Measurements from ENCODE around the gene SLC45A1. TPM values are rescaled to one million over a fixed set of nuclear protein-coding genes. Genes with fewer than 3 reads are reported as not detected.

The SLC45A1 gene
- total RNA-seq, 2 donors from 2014 or later = 1.0 to 3.0 TPM

DNA sequence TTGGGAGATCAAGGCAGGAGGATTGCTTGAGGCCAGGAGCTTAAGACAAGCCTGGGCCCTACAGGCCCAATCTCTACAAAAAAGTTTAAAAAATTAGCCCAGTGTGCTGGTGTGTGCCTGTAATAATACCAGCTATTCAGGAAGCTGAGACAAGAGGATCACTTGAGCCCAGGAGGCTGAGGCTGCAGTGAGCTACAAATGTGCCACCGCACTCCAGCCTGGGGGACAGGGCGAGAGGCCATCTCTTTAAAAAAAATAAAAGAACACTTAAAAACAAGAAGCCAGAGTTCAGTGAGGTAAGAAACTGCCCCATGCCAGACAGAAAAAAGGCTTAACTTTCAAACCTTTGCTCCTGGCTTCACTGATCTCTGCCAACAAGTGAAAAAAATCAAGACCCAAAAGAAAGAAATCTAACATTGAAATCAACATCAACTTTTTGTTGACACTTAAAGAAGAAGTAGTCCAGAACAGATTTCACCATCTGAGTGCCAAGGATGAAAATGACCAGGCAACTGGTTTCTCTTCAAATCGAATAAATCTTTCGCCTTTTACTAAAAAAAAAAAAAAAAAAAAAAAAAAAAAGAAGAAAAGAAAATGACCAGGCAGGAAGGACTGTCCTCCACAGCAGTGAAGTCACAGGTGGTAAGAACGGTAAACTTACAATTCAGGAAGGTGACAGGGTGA is 51.2 kb downstream of the SLC45A1 start:
- Histone ChIP-seq H3K9me3 (no peaks in the 10 kb centered on the region), H3K4me3 (no peak overlapping the region), H3K36me3 (peaks cover 32% of the 10 kb centered on the region), H3K27ac (peak overlapping the region; percentile 90 to 98), H3K4me1 (peaks cover 4 to 98% of the 10 kb centered on the region in 2 donors), H3K27me3 (no peaks in the 10 kb centered on the region)
- TF ChIP-seq, protein P1, sequence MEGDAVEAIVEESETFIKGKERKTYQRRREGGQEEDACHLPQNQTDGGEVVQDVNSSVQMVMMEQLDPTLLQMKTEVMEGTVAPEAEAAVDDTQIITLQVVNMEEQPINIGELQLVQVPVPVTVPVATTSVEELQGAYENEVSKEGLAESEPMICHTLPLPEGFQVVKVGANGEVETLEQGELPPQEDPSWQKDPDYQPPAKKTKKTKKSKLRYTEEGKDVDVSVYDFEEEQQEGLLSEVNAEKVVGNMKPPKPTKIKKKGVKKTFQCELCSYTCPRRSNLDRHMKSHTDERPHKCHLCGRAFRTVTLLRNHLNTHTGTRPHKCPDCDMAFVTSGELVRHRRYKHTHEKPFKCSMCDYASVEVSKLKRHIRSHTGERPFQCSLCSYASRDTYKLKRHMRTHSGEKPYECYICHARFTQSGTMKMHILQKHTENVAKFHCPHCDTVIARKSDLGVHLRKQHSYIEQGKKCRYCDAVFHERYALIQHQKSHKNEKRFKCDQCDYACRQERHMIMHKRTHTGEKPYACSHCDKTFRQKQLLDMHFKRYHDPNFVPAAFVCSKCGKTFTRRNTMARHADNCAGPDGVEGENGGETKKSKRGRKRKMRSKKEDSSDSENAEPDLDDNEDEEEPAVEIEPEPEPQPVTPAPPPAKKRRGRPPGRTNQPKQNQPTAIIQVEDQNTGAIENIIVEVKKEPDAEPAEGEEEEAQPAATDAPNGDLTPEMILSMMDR (IDR thresholded peaks at IDR 0.05) = no peak
- DNase-seq (ENCODE audit: low spot score) = no peak

DNA sequence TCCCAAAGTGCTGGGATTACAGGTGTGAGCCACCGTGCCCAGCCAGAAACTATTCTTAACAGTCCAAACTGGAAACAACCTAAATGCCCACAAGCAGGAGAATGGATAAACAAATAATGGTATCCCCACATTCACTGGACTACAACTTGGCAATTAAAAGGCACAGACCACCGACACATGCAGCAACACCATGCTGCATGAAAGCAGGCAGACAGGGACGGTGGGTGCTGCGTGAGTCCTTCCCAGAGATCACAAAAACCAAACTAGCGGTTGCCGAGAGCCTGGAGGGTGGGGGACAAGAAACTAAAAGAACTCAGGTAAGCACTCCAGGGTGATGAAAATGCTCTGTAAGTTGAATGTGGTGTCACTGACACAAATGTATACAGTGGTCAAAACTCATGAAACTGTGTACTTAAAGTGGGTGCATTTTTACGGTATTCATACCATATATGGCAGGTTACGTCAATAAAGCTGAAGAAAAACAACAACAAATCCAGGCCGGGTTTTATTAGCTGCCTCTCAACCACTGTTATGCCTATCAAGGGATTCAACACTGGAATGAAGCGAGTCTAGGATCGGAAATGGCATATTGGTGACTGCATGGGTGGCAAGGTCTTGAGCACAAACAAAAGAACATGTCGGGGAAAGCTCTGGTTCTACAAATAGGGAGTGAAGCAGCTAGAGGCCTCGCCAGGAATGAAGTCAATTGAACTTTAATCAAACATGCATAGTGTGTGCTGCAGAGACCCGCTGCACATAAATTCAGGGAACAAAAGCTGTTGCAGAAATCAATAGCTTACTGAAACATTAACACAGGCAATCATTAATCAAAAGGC is 52.4 kb downstream of the SLC45A1 start:
- Histone ChIP-seq H3K4me3 (no peak overlapping the region), H3K9me3 (no peaks in the 10 kb centered on the region), H3K36me3 (peaks cover 22% of the 10 kb centered on the region), H3K4me1 (peaks cover 0 to 98% of the 10 kb centered on the region in 2 donors), H3K27ac (peak overlapping the region; percentile 90 to 98), H3K27me3 (no peaks in the 10 kb centered on the region)
- no peak for DNase-seq (ENCODE audit: low spot score)
- TF ChIP-seq, protein P1 (IDR thresholded peaks at IDR 0.05) = no peak

DNA sequence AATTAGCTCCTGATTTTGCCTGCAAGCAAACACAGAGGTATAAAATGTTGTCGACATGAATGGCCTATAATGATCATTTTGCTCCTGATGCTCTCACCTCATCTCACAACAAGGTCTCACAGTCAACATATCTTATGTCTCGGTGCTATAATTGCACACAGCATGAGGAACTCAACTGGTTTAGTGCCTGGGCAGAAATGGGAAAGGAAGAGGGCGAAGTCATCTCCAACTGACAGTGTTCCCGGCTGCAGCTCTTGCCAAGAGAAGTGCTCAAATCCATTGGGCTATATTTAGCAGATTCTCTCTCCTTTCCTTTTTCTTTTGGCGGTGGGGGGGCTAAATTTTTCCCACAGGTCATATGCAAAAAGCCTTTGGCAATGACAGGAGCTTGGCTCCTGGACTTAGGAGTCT is 53.0 kb downstream of the SLC45A1 start:
- Histone ChIP-seq H3K4me3 (no peak overlapping the region), H3K9me3 (no peaks in the 10 kb centered on the region), H3K4me1 (peaks cover 0 to 93% of the 10 kb centered on the region in 2 donors), H3K36me3 (peaks cover 15% of the 10 kb centered on the region), H3K27me3 (no peaks in the 10 kb centered on the region), H3K27ac (peak overlapping the region; percentile 90 to 98)
- TF ChIP-seq, protein P1 (IDR thresholded peaks at IDR 0.05) = no peak
- no peak for DNase-seq (ENCODE audit: low spot score)

DNA sequence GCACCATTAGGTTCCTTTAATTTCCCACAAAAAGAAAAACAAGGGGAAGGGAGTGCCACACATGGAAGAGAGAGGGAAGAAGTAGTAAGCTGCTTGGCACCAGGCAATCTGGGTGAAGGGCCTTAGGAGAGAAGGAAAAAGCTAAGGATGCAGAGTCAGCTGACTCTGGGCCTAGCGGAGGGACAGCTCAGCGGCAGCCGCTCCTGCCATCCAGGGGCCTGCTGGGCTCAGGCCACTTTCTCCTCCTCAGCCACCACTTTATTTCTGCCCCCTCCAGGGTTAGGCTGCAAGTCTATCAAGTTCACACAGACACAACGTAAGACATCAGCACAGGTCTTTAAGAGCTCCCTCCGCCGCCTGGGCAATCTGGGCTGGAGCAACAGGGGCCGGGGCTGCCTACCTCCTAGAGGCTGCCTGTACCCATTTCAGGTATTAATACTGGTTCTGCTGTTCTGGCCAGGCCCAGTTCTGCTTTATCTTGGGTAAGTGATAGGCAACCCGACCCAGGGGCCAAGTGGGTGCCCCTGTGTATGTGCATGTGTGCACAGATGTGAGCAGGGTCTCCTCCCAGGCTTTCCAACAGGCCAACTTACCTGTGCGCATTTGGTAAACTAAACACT is 53.6 kb downstream of the SLC45A1 start:
- Histone ChIP-seq H3K4me1 (peaks cover 0 to 89% of the 10 kb centered on the region in 2 donors), H3K27ac (peak overlapping the region; percentile 90 to 98), H3K4me3 (no peak overlapping the region), H3K36me3 (peaks cover 10% of the 10 kb centered on the region), H3K9me3 (no peaks in the 10 kb centered on the region), H3K27me3 (no peaks in the 10 kb centered on the region)
- no peak for DNase-seq (ENCODE audit: low spot score)
- TF ChIP-seq, protein P1 (IDR thresholded peaks at IDR 0.05) = no peak

DNA sequence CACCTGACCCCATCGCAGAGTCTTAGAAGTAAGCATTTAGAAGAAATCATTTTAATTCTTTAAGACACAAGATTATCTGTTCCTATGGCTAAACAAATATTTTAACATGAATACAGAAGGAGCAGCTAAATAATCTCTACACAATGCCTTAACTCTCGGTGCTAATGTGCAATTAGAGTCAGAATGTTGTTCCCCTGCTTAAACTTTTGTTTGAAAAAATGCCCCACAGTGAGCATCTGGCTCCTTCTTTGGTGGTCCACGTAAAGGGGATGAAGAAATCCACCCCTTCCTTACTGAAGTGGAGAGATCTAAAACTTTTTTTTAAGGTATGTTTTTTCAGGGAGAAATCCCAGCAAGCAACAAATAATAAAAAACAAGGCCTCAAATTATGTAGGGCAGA is 55.2 kb downstream of the SLC45A1 start:
- H3K36me3 ChIP-seq = peaks cover 8% of the 10 kb centered on the region
- peaks cover 0 to 89% of the 10 kb centered on the region in 2 donors for H3K4me1 ChIP-seq
- peak overlapping the region in 1 of 2 donors; percentile 21 for H3K4me3 ChIP-seq
- no peak for DNase-seq (ENCODE audit: low spot score)
- no peaks in the 10 kb centered on the region for H3K27me3 ChIP-seq
- peak overlapping the region; percentile 90 to 98 for H3K27ac ChIP-seq
- no peaks in the 10 kb centered on the region for H3K9me3 ChIP-seq
- TF ChIP-seq, protein P1 (IDR thresholded peaks at IDR 0.05) = no peak

All from right atrium auricular region (tissue), 2 donors.